ENCODE measurements around the gene CASK.

GRCh38 chrX:41808047-41808446 lies 115.3 kb downstream of the CASK start:
- no peak for TF ChIP-seq POLR2A (IDR thresholded peaks at IDR 0.05; ENCODE audit: low read depth, low read length)
- TF ChIP-seq POLR2AphosphoS5 (IDR thresholded peaks at IDR 0.05; ENCODE audit: low read depth, low read length): no peak
